Muscle layer of colon (tissue), 2 donors: ENCODE measurements around the gene AUTS2.

Experiments used
- H3K27ac ChIP-seq: one replicate; pipeline ENCODE4 v1.7.0; 2013; ENCODE audit warnings: low read depth, mild to moderate bottlenecking, low read length, moderate library complexity
- H3K27me3 ChIP-seq, 2 donors: one replicate each; pipeline ENCODE4 v1.7.0; 2013; ENCODE audit warnings: low read length in 2 of 2, mild to moderate bottlenecking in 2 of 2; ENCODE audit not compliant: insufficient read depth in 2 of 2, control insufficient read depth in 1 of 2
- H3K36me3 ChIP-seq: one replicate; pipeline ENCODE4 v1.7.0; 2013; ENCODE audit warnings: mild to moderate bottlenecking, low read length; ENCODE audit not compliant: insufficient read depth
- H3K4me1 ChIP-seq: one replicate; pipeline ENCODE4 v1.7.0; 2013; ENCODE audit warnings: mild to moderate bottlenecking, low read length; ENCODE audit not compliant: insufficient read depth
- H3K4me3 ChIP-seq, 2 donors: one replicate each; pipeline ENCODE4 v1.7.0; 2013; ENCODE audit warnings: low read length in 2 of 2, low read depth in 1 of 2, mild to moderate bottlenecking in 1 of 2, moderate library complexity in 1 of 2
- H3K9ac ChIP-seq: one replicate; pipeline ENCODE4 v1.7.0; 2013; ENCODE audit warnings: low read length
- H3K9me3 ChIP-seq: one replicate; pipeline ENCODE4 v1.7.0; 2013; ENCODE audit warnings: mild to moderate bottlenecking, low read length
- donor health status: abdominal sarcoma.
- donor health status: Adenocarcinoma of cecum.

AUTS2 gene

GRCh38 chr7:69661342-69661741, 63.1 kb downstream of the AUTS2 start:
- no peak overlapping the region for H3K4me3 ChIP-seq

DNA sequence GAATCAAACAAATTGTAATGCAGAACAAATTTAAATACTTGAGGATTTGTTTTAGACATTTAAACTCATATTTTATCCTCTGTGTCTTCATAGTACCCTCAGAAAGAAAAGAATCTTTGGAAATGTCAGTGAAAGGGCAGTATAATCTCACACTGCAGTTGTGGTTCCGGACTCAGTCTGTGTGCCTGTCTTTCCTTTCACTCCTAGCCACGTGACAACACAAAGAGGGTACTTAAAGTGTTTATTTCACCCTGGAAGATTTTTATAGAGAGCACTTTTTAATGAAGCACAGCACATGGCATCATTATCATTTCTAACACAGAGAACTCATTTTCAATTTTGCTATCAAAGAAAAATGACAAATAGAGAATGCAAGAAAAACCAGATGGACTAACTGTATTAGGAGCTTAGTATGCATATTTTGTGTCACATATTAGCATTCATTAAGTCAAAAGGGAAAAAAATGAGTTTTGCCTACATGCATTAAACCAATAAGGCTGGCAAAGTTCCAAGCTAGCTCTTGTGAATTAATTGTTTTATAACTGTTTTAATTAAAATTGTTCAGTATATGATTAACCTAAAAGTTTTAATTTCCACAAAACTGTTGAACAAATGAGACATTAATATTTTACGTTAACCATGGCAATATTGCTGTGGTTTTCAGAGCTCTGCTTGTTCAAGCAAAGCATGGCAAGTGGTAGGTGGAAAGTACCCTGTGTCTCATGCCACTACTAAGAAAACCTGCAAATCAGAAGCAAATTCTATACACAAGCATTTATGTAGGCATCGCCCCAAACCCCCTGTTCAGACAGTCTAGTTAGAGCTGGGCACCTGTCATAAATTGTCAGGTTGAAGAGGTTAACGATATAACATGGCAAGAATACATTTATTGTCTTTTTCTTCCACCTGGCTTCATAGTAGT, 65.9 kb downstream of the AUTS2 start:
- no peak overlapping the region for H3K4me3 ChIP-seq
- H3K9ac ChIP-seq = no peak overlapping the region
- peaks cover 18% of the 10 kb centered on the region for H3K4me1 ChIP-seq

More at GRCh38 chr7:69661342-69661741, 63.1 kb downstream of the AUTS2 start:
- peaks cover 25% of the 10 kb centered on the region for H3K4me1 ChIP-seq
- H3K9ac ChIP-seq = no peak overlapping the region
- H3K9me3 ChIP-seq = no peaks in the 10 kb centered on the region
- no peaks in the 10 kb centered on the region for H3K36me3 ChIP-seq
- no peaks in the 10 kb centered on the region for H3K27me3 ChIP-seq
- H3K27ac ChIP-seq = no peak overlapping the region

GRCh38 chr7:69665369-69665768, 67.1 kb downstream of the AUTS2 start:
- Histone ChIP-seq H3K27ac (no peak overlapping the region), H3K9me3 (no peaks in the 10 kb centered on the region), H3K4me3 (no peak overlapping the region), H3K9ac (no peak overlapping the region), H3K27me3 (no peaks in the 10 kb centered on the region), H3K36me3 (no peaks in the 10 kb centered on the region), H3K4me1 (peaks cover 17% of the 10 kb centered on the region)

More for the DNA sequence above, 65.9 kb downstream of the AUTS2 start:
- Histone ChIP-seq H3K36me3 (no peaks in the 10 kb centered on the region), H3K9me3 (no peaks in the 10 kb centered on the region), H3K27ac (no peak overlapping the region), H3K27me3 (no peaks in the 10 kb centered on the region)

DNA sequence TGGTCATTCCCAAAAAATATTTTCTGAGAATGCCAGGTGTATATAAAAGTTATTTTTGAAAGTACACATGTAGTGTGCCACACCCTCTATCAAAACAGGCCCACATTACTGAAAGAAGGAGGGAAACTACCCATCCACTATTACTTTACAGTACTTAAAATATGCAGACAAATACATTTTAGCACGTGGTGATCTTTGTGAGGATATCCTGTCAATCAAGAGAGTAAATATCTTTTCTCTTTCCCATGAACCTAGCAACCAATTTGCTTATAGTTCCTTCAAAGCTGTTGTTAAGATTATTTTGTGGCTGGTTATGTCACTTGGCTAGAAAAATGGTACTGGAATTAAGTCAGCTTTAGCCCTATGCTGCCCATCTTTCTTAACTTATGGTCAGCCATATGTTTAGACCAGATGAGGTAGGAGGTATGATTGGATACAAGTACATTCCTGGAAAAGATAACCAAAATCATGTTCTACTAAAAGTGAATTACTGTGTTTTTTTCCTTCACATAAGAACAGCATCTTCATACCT, 70.1 kb downstream of the AUTS2 start:
- peaks cover 24% of the 10 kb centered on the region for H3K4me1 ChIP-seq

GRCh38 chr7:69670701-69671100, 72.4 kb downstream of the AUTS2 start:
- H3K4me1 ChIP-seq = peaks cover 22% of the 10 kb centered on the region
- no peak overlapping the region for H3K9ac ChIP-seq

More for the DNA sequence above, 70.1 kb downstream of the AUTS2 start:
- Histone ChIP-seq H3K27ac (no peak overlapping the region), H3K4me3 (no peak overlapping the region), H3K36me3 (no peaks in the 10 kb centered on the region), H3K9me3 (no peaks in the 10 kb centered on the region), H3K27me3 (no peaks in the 10 kb centered on the region), H3K9ac (no peak overlapping the region)

DNA sequence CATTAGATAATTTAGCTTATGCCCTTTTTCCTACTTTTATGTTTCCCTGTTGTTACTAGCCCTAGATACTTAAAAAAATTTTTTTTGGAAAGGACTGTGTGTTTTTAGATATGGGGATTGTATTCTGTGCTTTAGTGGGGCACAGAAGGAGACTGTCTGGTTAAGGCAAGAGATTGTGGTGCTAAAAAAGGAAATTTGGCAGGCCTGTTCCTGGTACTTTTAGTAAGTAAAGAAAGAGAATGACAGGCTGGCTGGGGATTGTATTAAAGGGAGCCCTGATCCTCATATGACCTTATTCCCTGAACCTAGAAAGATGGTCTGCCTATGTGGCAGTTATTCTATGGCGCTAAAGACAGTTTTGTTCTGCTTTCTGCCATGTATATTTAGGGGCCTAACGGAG, 74.8 kb downstream of the AUTS2 start:
- Histone ChIP-seq H3K27ac (no peak overlapping the region), H3K27me3 (no peaks in the 10 kb centered on the region), H3K4me1 (peaks cover 36% of the 10 kb centered on the region), H3K9ac (no peak overlapping the region), H3K9me3 (no peaks in the 10 kb centered on the region), H3K36me3 (no peaks in the 10 kb centered on the region), H3K4me3 (no peak overlapping the region)

More at GRCh38 chr7:69670701-69671100, 72.4 kb downstream of the AUTS2 start:
- Histone ChIP-seq H3K9me3 (no peaks in the 10 kb centered on the region), H3K4me3 (no peak overlapping the region), H3K36me3 (no peaks in the 10 kb centered on the region), H3K27ac (no peak overlapping the region), H3K27me3 (no peaks in the 10 kb centered on the region)

- Histone ChIP-seq H3K4me3 (no peak overlapping the region), H3K27me3 (no peaks in the 10 kb centered on the region), H3K27ac (no peak overlapping the region), H3K36me3 (no peaks in the 10 kb centered on the region), H3K4me1 (peaks cover 47% of the 10 kb centered on the region), H3K9me3 (no peaks in the 10 kb centered on the region), H3K9ac (no peak overlapping the region)
These were observed 76.5 kb downstream of the AUTS2 start for GRCh38 chr7:69674701-69675182.

DNA sequence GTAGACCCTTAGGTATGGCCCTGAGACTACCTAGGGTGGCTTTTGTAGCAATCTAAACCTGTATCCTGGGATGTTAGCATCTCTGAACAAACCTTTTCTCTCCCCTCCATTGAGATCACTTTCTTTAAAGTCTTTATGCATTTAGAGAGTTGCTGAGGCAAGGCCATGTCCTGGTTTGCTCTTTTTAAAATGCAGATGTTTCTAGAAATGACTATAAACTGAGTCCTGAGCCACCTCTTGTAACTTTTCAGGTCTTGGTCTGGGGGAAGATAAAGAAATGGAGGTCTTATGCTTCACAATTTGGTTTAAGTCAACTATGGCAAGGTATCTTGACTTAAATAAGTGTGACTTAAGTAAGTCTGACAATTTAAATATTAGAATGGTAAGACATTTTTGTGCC, 78.0 kb downstream of the AUTS2 start:
- Histone ChIP-seq H3K27me3 (no peaks in the 10 kb centered on the region), H3K9ac (no peak overlapping the region), H3K36me3 (no peaks in the 10 kb centered on the region), H3K9me3 (no peaks in the 10 kb centered on the region), H3K4me3 (no peak overlapping the region), H3K27ac (no peak overlapping the region), H3K4me1 (peaks cover 34% of the 10 kb centered on the region)

- no peaks in the 10 kb centered on the region for H3K36me3 ChIP-seq
- no peak overlapping the region for H3K4me3 ChIP-seq
- peaks cover 36% of the 10 kb centered on the region for H3K4me1 ChIP-seq
- no peaks in the 10 kb centered on the region for H3K27me3 ChIP-seq
- H3K9ac ChIP-seq = no peak overlapping the region
- H3K9me3 ChIP-seq = no peaks in the 10 kb centered on the region
- peak overlapping the region; percentile 17 for H3K27ac ChIP-seq
These were observed 79.0 kb downstream of the AUTS2 start for GRCh38 chr7:69677054-69677852.

GRCh38 chr7:69677881-69678493, 79.7 kb downstream of the AUTS2 start:
- Histone ChIP-seq H3K4me1 (peaks cover 36% of the 10 kb centered on the region), H3K9ac (no peak overlapping the region), H3K9me3 (no peaks in the 10 kb centered on the region), H3K27ac (peak overlapping the region; percentile 36), H3K27me3 (no peaks in the 10 kb centered on the region), H3K4me3 (no peak overlapping the region), H3K36me3 (no peaks in the 10 kb centered on the region)
